ENCODE results near the gene LRRC45.

Gene LRRC45

GRCh38 chr17:82035488-82035887 is 12.4 kb downstream of the LRRC45 start:
- H3K9ac ChIP-seq (ENCODE audit: low read length), result no peak overlapping the region
- no peak overlapping the region for H3K4me2 ChIP-seq (ENCODE audit: low read depth, low read length, poor library complexity, severe bottlenecking)
- H3F3A ChIP-seq (ENCODE audit: insufficient read depth), result peaks cover 9% of the 10 kb centered on the region; the same call in 1 of the 2 replicates
- no peaks in the 10 kb centered on the region for H3K9me3 ChIP-seq (ENCODE audit: insufficient read depth, low read length)
- peaks cover 4% of the 10 kb centered on the region; the same call in 1 of the 2 replicates for H4K20me1 ChIP-seq (ENCODE audit: low read depth, low read length)
- H2AFZ ChIP-seq (ENCODE audit: low read depth, low read length, severe bottlenecking), result no peak overlapping the region
- TF ChIP-seq, protein P1, sequence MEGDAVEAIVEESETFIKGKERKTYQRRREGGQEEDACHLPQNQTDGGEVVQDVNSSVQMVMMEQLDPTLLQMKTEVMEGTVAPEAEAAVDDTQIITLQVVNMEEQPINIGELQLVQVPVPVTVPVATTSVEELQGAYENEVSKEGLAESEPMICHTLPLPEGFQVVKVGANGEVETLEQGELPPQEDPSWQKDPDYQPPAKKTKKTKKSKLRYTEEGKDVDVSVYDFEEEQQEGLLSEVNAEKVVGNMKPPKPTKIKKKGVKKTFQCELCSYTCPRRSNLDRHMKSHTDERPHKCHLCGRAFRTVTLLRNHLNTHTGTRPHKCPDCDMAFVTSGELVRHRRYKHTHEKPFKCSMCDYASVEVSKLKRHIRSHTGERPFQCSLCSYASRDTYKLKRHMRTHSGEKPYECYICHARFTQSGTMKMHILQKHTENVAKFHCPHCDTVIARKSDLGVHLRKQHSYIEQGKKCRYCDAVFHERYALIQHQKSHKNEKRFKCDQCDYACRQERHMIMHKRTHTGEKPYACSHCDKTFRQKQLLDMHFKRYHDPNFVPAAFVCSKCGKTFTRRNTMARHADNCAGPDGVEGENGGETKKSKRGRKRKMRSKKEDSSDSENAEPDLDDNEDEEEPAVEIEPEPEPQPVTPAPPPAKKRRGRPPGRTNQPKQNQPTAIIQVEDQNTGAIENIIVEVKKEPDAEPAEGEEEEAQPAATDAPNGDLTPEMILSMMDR (IDR thresholded peaks at IDR 0.05; ENCODE audit: insufficient read depth, low read length, poor library complexity, severe bottlenecking), result no peak
- TF ChIP-seq EZH2phosphoT487 (conservative IDR thresholded peaks at IDR 0.05; ENCODE audit: low read length), result no peak
- H3K27ac ChIP-seq (ENCODE audit: low read depth, low read length), result no peak overlapping the region
- H3K79me2 ChIP-seq (ENCODE audit: insufficient read depth, low read length), result peaks cover 11% of the 10 kb centered on the region
- H3K36me3 ChIP-seq (ENCODE audit: low read length), result no peaks in the 10 kb centered on the region
- no peak overlapping the region for H3K4me3 ChIP-seq (ENCODE audit: insufficient read depth, low read length, poor library complexity, severe bottlenecking)
- H3K27me3 ChIP-seq (ENCODE audit: low read length), result no peaks in the 10 kb centered on the region
- no peaks in the 10 kb centered on the region for H3K9me2 ChIP-seq (replicated peaks; ENCODE audit: insufficient read depth, low read length)

DNA sequence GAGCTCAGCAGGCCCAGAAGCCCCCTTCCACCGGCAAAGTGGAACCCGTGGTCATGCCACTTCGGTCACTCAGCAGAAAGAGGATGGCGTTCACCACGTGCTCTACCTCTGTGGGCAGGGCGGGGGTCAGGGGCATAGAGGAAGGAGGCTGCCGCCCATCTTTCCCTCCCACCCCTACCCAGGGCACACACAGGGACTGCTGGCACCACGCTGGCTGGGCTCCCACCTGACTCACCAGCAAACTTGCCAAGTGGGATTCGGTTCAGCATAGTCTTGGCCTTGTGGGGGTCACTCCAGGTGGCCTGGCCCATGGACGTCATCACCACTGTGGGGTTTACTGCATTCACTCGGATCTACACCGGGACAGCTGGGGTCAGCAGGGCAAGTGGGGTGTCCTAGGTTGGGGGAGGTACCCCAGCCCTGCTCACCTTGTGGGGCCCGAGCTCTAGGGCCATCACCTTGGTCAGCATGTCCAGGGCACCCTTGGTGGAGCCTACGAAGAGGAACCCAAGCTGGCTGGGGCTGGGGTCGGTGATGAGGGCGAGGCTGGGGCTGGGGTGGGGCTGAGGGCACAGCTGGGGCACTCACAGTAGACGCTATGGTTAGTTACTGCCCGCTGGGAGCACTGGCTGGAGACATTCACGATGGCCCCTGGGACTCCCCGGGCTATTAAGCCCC is 13.0 kb downstream of the LRRC45 start:
- H3K79me2 ChIP-seq (ENCODE audit: insufficient read depth, low read length), result peaks cover 11% of the 10 kb centered on the region
- H3K36me3 ChIP-seq (ENCODE audit: low read length), result no peaks in the 10 kb centered on the region
- H3K4me3 ChIP-seq (ENCODE audit: insufficient read depth, low read length, poor library complexity, severe bottlenecking), result peak overlapping the region; percentile 94
- H3F3A ChIP-seq (ENCODE audit: insufficient read depth), result peaks cover 9% of the 10 kb centered on the region; the same call in 1 of the 2 replicates
- H3K9me3 ChIP-seq (ENCODE audit: insufficient read depth, low read length), result no peaks in the 10 kb centered on the region
- TF ChIP-seq EZH2phosphoT487 (conservative IDR thresholded peaks at IDR 0.05; ENCODE audit: low read length), result no peak
- TF ChIP-seq, protein P1 (IDR thresholded peaks at IDR 0.05; ENCODE audit: insufficient read depth, low read length, poor library complexity, severe bottlenecking), result no peak
- H3K27ac ChIP-seq (ENCODE audit: low read depth, low read length), result no peak overlapping the region
- no peaks in the 10 kb centered on the region for H3K27me3 ChIP-seq (ENCODE audit: low read length)
- peak overlapping the region; percentile 96 for H3K4me2 ChIP-seq (ENCODE audit: low read depth, low read length, poor library complexity, severe bottlenecking)
- H2AFZ ChIP-seq (ENCODE audit: low read depth, low read length, severe bottlenecking), result no peak overlapping the region
- peaks cover 4% of the 10 kb centered on the region; the same call in 1 of the 2 replicates for H4K20me1 ChIP-seq (ENCODE audit: low read depth, low read length)
- peak overlapping the region; percentile 92 for H3K9ac ChIP-seq (ENCODE audit: low read length)
- no peaks in the 10 kb centered on the region for H3K9me2 ChIP-seq (replicated peaks; ENCODE audit: insufficient read depth, low read length)

GRCh38 chr17:82036634-82037091 is 13.6 kb downstream of the LRRC45 start:
- Histone ChIP-seq H3K79me2 (ENCODE audit: insufficient read depth, low read length) (peaks cover 11% of the 10 kb centered on the region), H3K4me3 (ENCODE audit: insufficient read depth, low read length, poor library complexity, severe bottlenecking) (peak overlapping the region; percentile 94), H3K9me2 (replicated peaks; ENCODE audit: insufficient read depth, low read length) (no peaks in the 10 kb centered on the region), H3K4me2 (ENCODE audit: low read depth, low read length, poor library complexity, severe bottlenecking) (peak overlapping the region; percentile 96), H4K20me1 (ENCODE audit: low read depth, low read length) (peaks cover 4% of the 10 kb centered on the region; the same call in 1 of the 2 replicates), H3K9me3 (ENCODE audit: insufficient read depth, low read length) (no peaks in the 10 kb centered on the region), H3K27me3 (ENCODE audit: low read length) (no peaks in the 10 kb centered on the region), H2AFZ (ENCODE audit: low read depth, low read length, severe bottlenecking) (no peak overlapping the region), H3K27ac (ENCODE audit: low read depth, low read length) (peak overlapping the region; percentile 55; the same call in 1 of the 2 replicates), H3K36me3 (ENCODE audit: low read length) (no peaks in the 10 kb centered on the region), H3F3A (ENCODE audit: insufficient read depth) (peaks cover 9% of the 10 kb centered on the region; the same call in 1 of the 2 replicates), H3K9ac (ENCODE audit: low read length) (peak overlapping the region; percentile 92)
- TF ChIP-seq, protein P1 (IDR thresholded peaks at IDR 0.05; ENCODE audit: insufficient read depth, low read length, poor library complexity, severe bottlenecking), result no peak
- TF ChIP-seq EZH2phosphoT487 (conservative IDR thresholded peaks at IDR 0.05; ENCODE audit: low read length), result no peak
